Measurements from ENCODE around the gene GON7.

DNA sequence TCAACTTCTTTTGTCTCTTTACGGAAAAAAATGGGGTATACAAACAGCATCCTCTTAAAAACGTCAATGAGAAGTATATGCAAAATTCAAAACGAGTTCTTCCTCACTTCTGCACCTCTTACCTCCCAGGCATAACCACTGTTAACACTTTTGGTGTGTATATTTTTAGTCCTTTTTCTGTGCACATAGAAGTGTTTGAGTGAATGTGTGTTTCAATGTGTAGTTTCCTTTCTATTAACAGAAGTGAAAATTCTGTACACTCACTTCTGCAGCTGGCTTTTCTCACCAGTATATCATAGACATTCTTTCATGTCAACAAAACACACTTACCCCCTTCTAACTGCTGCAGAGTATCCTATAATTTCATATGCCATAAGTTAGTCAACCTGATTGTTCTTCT, 5.6 kb upstream of the GON7 start:
- TF ChIP-seq, protein P1, sequence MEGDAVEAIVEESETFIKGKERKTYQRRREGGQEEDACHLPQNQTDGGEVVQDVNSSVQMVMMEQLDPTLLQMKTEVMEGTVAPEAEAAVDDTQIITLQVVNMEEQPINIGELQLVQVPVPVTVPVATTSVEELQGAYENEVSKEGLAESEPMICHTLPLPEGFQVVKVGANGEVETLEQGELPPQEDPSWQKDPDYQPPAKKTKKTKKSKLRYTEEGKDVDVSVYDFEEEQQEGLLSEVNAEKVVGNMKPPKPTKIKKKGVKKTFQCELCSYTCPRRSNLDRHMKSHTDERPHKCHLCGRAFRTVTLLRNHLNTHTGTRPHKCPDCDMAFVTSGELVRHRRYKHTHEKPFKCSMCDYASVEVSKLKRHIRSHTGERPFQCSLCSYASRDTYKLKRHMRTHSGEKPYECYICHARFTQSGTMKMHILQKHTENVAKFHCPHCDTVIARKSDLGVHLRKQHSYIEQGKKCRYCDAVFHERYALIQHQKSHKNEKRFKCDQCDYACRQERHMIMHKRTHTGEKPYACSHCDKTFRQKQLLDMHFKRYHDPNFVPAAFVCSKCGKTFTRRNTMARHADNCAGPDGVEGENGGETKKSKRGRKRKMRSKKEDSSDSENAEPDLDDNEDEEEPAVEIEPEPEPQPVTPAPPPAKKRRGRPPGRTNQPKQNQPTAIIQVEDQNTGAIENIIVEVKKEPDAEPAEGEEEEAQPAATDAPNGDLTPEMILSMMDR (IDR thresholded peaks at IDR 0.05; ENCODE audit: insufficient read depth, low read depth, low read length) = no peak
- TF ChIP-seq EZH2 (IDR thresholded peaks at IDR 0.05; ENCODE audit: insufficient read depth, low read length) = no peak

Data from astrocyte (in vitro differentiated cells and primary cell).